ENCODE results near the gene RTN4RL1. TPM values are rescaled to one million over a fixed set of nuclear protein-coding genes. Genes with fewer than 3 reads are reported as not detected.

RTN4RL1 gene
- total and polyA plus RNA-seq, 9 of the 15 experiments (the other 6 are each of a cell fraction or from before 2014, with no cell fraction given), result 0.04 to 0.06 (median 0.04) TPM; not detected in 5

- in situ Hi-C loops (cut with MboI) (no loop called here), intact Hi-C loops (cut with micrococcal nuclease) (loop anchor here (1.0 to 10.0 kb wide), 3 partner anchors 121 to 299 kb away; no protein-coding TSS in a partner anchor)
- DNase-seq (ENCODE audit: extremely low read depth in 1 of 4, low spot score in 3 of 4) (peak; percentile 38 to 69 (median 46)), FAIRE-seq (no peak), ATAC-seq (peak; percentile 50)
- Histone ChIP-seq H4K20me1 (replicated peaks; ENCODE audit: control insufficient read depth, insufficient read depth, low read length) (no peaks in the 10 kb centered on the region), H3K4me2 (ENCODE audit: insufficient read depth, low read length) (peak overlapping the region; percentile 55), H3K27ac (ENCODE audit: extremely low read depth, low read depth, low read length) (no peak overlapping the region), H3K27me3 (ENCODE audit: control insufficient read depth in 2 of 2, insufficient read depth in 2 of 2, low read length in 2 of 2) (no peaks in the 10 kb centered on the region), H3K9me3 (replicated peaks; ENCODE audit: control insufficient read depth, insufficient read depth, low read depth, low read length) (no peaks in the 10 kb centered on the region), H3K9me1 (ENCODE audit: control insufficient read depth, insufficient read depth, low read length) (no peaks in the 10 kb centered on the region), H3K36me3 (ENCODE audit: control insufficient read depth, insufficient read depth, low read length) (no peaks in the 10 kb centered on the region), H3K4me1 (replicated peaks in 1 of 2; ENCODE audit: control insufficient read depth in 2 of 2, insufficient read depth in 2 of 2, low read length in 2 of 2) (peaks cover 7 to 51% of the 10 kb centered on the region in 2 experiments; a peak in 4 of 5 replicates), H3K9ac (ENCODE audit: insufficient read depth in 1 of 2, low read depth in 2 of 2, low read length in 2 of 2) (peak overlapping the region in 1 of 2 experiments; percentile 81; a peak in 2 of 4 replicates), H3K4me3 (peak overlapping the region; percentile 37), H3K79me2 (ENCODE audit: control insufficient read depth, insufficient read depth, low read length) (no peaks in the 10 kb centered on the region), H2AFZ (ENCODE audit: low read depth, low read length) (no peak overlapping the region)
- ChIA-PET POLR2A (no interaction called here), CTCF (ENCODE audit: low intra/inter-chr PET ratio) (interaction anchor here (0.7 to 2.2 kb wide), 4 partner anchors 115 to 228 kb away, joined by 3 to 25 read pairs (median 4); no protein-coding TSS in a partner anchor)
- 35% methylated on average over 15 of the region's 84 CpGs for WGBS (ENCODE audit: insufficient coverage, low coverage, missing lambda C conversion rate)
- no TSS peak for BruUV-seq (replicated peaks)
- TF ChIP-seq ZBTB43 (CRISPR knock-in tag; IDR thresholded peaks at IDR 0.05) (no peak), SREBF1 (IDR thresholded peaks at IDR 0.05; ENCODE audit: borderline replicate concordance, low read depth, low read length) (no peak), ZNF324 (CRISPR knock-in tag; IDR thresholded peaks at IDR 0.05) (no peak), DLX4 (CRISPR knock-in tag; IDR thresholded peaks at IDR 0.05) (no peak), YY1 (IDR thresholded peaks at IDR 0.05; ENCODE audit: borderline replicate concordance in 1 of 3, control insufficient read depth in 1 of 3, extremely low read depth in 1 of 3, insufficient read depth in 3 of 3, insufficient read length in 1 of 3, insufficient replicate concordance in 2 of 3, low read depth in 1 of 3, low read length in 2 of 3) (peak in 2 of 3 experiments; percentile 8 to 14), BRF2 (IDR thresholded peaks at IDR 0.05; ENCODE audit: borderline replicate concordance, insufficient read depth, insufficient read length) (no peak), GABPB1 (CRISPR knock-in tag; IDR thresholded peaks at IDR 0.05) (peak; percentile 42; the same call in 1 of the 2 replicates), THAP12 (CRISPR knock-in tag; IDR thresholded peaks at IDR 0.05) (no peak), BRF1 (IDR thresholded peaks at IDR 0.05; ENCODE audit: borderline replicate concordance, extremely low read depth, insufficient read length) (no peak), HOMEZ (CRISPR knock-in tag; IDR thresholded peaks at IDR 0.05) (no peak), L3MBTL2 (IDR thresholded peaks at IDR 0.05) (no peak), TEAD1 (CRISPR knock-in tag; IDR thresholded peaks at IDR 0.05) (no peak)
Measured at GRCh38 chr17:2053380-2054261, 28.5 kb upstream of the RTN4RL1 start.
